ENCODE data around the gene RILPL1. TPM values are rescaled to one million over a fixed set of nuclear protein-coding genes. Genes with fewer than 3 reads are reported as not detected.
"Not testable (repeated sequence)": the region's sequence is repeated elsewhere in the genome, so short reads cannot be mapped to it uniquely, and the experiment has no call there.

Gene RILPL1
- total and polyA plus RNA-seq, 2 donors (not counting 1 experiment from before 2014, with no cell fraction given), result 7.8 to 15.8 TPM

- H4K20me1 ChIP-seq (ENCODE audit: control insufficient read depth, extremely low read depth, insufficient read depth, low read length), result no peaks in the 10 kb centered on the region
- H3K27ac ChIP-seq (ENCODE audit: insufficient read depth, low read length), result no peak overlapping the region
- no peak overlapping the region for H3K4me3 ChIP-seq (replicated peaks in 1 of 4; ENCODE audit: control extremely low read depth in 1 of 4, insufficient read depth in 1 of 4, low read depth in 3 of 4, low read length in 4 of 4)
- TF ChIP-seq EZH2 (IDR thresholded peaks at IDR 0.05; ENCODE audit: low read length, missing control alignments), result no peak
- no peak for TF ChIP-seq CTCF (conservative IDR thresholded peaks at IDR 0.05 in 1 of 2, IDR thresholded peaks at IDR 0.05 in 1 of 2; ENCODE audit: low read depth in 1 of 2, low read length in 2 of 2)
- H3K9me3 ChIP-seq (ENCODE audit: control insufficient read depth, insufficient read depth, low read depth, low read length), result no peaks in the 10 kb centered on the region
- H3K36me3 ChIP-seq (ENCODE audit: control insufficient read depth, insufficient read depth, low read length), result no peaks in the 10 kb centered on the region
- no peaks in the 10 kb centered on the region for H3K4me1 ChIP-seq (ENCODE audit: control insufficient read depth, extremely low read depth, insufficient read depth, low read length)
- no peak overlapping the region for H3K4me2 ChIP-seq (ENCODE audit: extremely low read depth, insufficient read depth, low read length)
- no peak overlapping the region for H3K9ac ChIP-seq (ENCODE audit: insufficient read depth, low read length)
- H3K27me3 ChIP-seq (ENCODE audit: control insufficient read depth, insufficient read depth, low read length), result no peaks in the 10 kb centered on the region
- no peaks in the 10 kb centered on the region for H3K79me2 ChIP-seq (ENCODE audit: control insufficient read depth, insufficient read depth, low read length)
- DNase-seq (ENCODE audit: low read depth in 2 of 2), result no peak
- no peak overlapping the region for H2AFZ ChIP-seq (ENCODE audit: low read length)
Measured at GRCh38 chr12:123485756-123486155, 47.8 kb downstream of the RILPL1 start.

DNA sequence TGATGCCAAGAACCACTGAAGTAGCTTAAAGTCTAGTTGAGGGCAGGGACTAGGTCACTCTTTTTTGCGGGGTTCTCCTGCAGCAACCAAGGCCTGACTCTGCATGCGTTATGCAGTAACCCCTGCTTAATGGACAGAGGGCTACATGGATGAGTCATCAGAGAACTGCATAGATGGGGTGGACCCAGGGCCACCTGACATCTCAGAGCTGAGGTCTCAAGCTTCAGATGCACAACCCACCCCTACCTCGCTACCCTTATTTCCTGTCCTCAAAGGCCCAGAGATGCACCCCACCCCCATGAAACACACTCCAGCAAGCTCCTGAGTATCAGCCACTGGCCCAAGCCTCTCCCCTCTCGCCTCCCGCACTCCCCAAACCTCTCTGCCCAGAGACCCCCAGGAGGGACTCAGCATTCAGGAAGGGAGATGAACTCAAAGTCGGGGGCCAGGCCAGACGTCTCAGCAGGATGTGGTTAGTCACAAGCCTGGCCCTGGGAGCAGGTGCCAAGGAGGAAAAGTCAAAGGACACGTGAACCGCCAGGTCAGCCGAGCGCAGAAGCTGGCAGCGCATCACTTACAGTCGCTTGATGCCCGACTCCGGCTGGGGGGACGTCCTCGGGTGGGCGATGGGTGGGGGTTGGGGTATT is 49.8 kb downstream of the RILPL1 start:
- Histone ChIP-seq H3K79me2 (ENCODE audit: control insufficient read depth, insufficient read depth, low read length) (no peaks in the 10 kb centered on the region), H3K27me3 (ENCODE audit: control insufficient read depth, insufficient read depth, low read length) (no peaks in the 10 kb centered on the region), H3K27ac (ENCODE audit: insufficient read depth, low read length) (no peak overlapping the region), H3K9me3 (ENCODE audit: control insufficient read depth, insufficient read depth, low read depth, low read length) (no peaks in the 10 kb centered on the region), H4K20me1 (ENCODE audit: control insufficient read depth, extremely low read depth, insufficient read depth, low read length) (no peaks in the 10 kb centered on the region), H3K4me3 (replicated peaks in 1 of 4; ENCODE audit: control extremely low read depth in 1 of 4, insufficient read depth in 1 of 4, low read depth in 3 of 4, low read length in 4 of 4) (no peak overlapping the region), H3K4me2 (ENCODE audit: extremely low read depth, insufficient read depth, low read length) (no peak overlapping the region), H3K4me1 (ENCODE audit: control insufficient read depth, extremely low read depth, insufficient read depth, low read length) (no peaks in the 10 kb centered on the region), H2AFZ (ENCODE audit: low read length) (no peak overlapping the region), H3K36me3 (ENCODE audit: control insufficient read depth, insufficient read depth, low read length) (no peaks in the 10 kb centered on the region), H3K9ac (ENCODE audit: insufficient read depth, low read length) (no peak overlapping the region)
- DNase-seq (ENCODE audit: low read depth in 2 of 2), result peak in 1 of 2 donors; percentile 10
- no peak for TF ChIP-seq CTCF (conservative IDR thresholded peaks at IDR 0.05 in 1 of 2, IDR thresholded peaks at IDR 0.05 in 1 of 2; ENCODE audit: low read depth in 1 of 2, low read length in 2 of 2)
- TF ChIP-seq EZH2 (IDR thresholded peaks at IDR 0.05; ENCODE audit: low read length, missing control alignments), result no peak

- no peaks in the 10 kb centered on the region for H3K4me1 ChIP-seq (ENCODE audit: control insufficient read depth, extremely low read depth, insufficient read depth, low read length)
- no peak overlapping the region for H2AFZ ChIP-seq (ENCODE audit: low read length)
- no peaks in the 10 kb centered on the region for H3K36me3 ChIP-seq (ENCODE audit: control insufficient read depth, insufficient read depth, low read length)
- H3K4me3 ChIP-seq (replicated peaks in 1 of 4; ENCODE audit: control extremely low read depth in 1 of 4, insufficient read depth in 1 of 4, low read depth in 3 of 4, low read length in 4 of 4), result no peak overlapping the region
- H3K9ac ChIP-seq (ENCODE audit: insufficient read depth, low read length), result no peak overlapping the region
- no peaks in the 10 kb centered on the region for H3K79me2 ChIP-seq (ENCODE audit: control insufficient read depth, insufficient read depth, low read length)
- TF ChIP-seq CTCF (conservative IDR thresholded peaks at IDR 0.05 in 1 of 2, IDR thresholded peaks at IDR 0.05 in 1 of 2; ENCODE audit: low read depth in 1 of 2, low read length in 2 of 2) (no peak), EZH2 (IDR thresholded peaks at IDR 0.05; ENCODE audit: low read length, missing control alignments) (no peak)
- no peaks in the 10 kb centered on the region for H4K20me1 ChIP-seq (ENCODE audit: control insufficient read depth, extremely low read depth, insufficient read depth, low read length)
- DNase-seq (ENCODE audit: low read depth in 2 of 2), result no peak
- H3K27me3 ChIP-seq (ENCODE audit: control insufficient read depth, insufficient read depth, low read length), result no peaks in the 10 kb centered on the region
- H3K9me3 ChIP-seq (ENCODE audit: control insufficient read depth, insufficient read depth, low read depth, low read length), result no peaks in the 10 kb centered on the region
- H3K27ac ChIP-seq (ENCODE audit: insufficient read depth, low read length), result no peak overlapping the region
- no peak overlapping the region for H3K4me2 ChIP-seq (ENCODE audit: extremely low read depth, insufficient read depth, low read length)
Measured at GRCh38 chr12:123482876-123483275, 50.6 kb downstream of the RILPL1 start.

DNA sequence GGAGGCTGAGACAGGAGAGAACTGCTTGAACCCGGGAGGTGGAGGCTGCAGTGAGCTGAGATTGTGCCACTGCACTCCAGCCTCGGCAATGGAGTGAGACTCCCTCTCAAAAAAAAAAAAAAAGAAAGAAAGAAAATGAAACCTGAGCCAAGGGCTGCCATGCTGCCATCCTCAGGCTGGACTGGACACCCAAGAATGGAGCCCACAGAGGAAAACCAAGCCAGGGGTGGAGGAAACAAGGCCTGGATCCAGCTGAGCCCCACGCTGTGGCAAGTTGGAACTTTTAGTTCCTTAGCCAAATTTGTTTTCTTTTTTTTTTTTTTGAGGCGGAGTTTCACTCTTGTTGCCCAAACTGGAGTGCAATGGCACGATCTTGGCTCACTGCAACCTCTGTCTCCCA is 52.3 kb downstream of the RILPL1 start:
- not testable (repeated sequence) for H3K4me3 ChIP-seq (replicated peaks in 1 of 4; ENCODE audit: control extremely low read depth in 1 of 4, insufficient read depth in 1 of 4, low read depth in 3 of 4, low read length in 4 of 4); H3K27ac ChIP-seq (ENCODE audit: insufficient read depth, low read length); H3K9ac ChIP-seq (ENCODE audit: insufficient read depth, low read length); H3K27me3 ChIP-seq (ENCODE audit: control insufficient read depth, insufficient read depth, low read length); H3K4me1 ChIP-seq (ENCODE audit: control insufficient read depth, extremely low read depth, insufficient read depth, low read length); H2AFZ ChIP-seq (ENCODE audit: low read length); H3K36me3 ChIP-seq (ENCODE audit: control insufficient read depth, insufficient read depth, low read length); H3K79me2 ChIP-seq (ENCODE audit: control insufficient read depth, insufficient read depth, low read length); H4K20me1 ChIP-seq (ENCODE audit: control insufficient read depth, extremely low read depth, insufficient read depth, low read length); DNase-seq (ENCODE audit: low read depth in 2 of 2); H3K9me3 ChIP-seq (ENCODE audit: control insufficient read depth, insufficient read depth, low read depth, low read length); H3K4me2 ChIP-seq (ENCODE audit: extremely low read depth, insufficient read depth, low read length)

Measured in fibroblast of lung (primary cell).